SK-N-SH (cell line): ENCODE data around the gene SPON2.

Experiments used
- CTCF ChIP-seq: fragments of 200-600 bp; sonication (generic); IDR thresholded peaks from 2 replicates; pipeline ENCODE4 v1.6.1; 2017; ENCODE audit warnings: antibody characterized with exemption, mild to moderate bottlenecking, moderate library complexity
- EP300 ChIP-seq, 2 experiments: IDR thresholded peaks; 2 replicates each; pipeline versions ENCODE4 v1.4.0 to v1.6.1; 2012; ENCODE audit warnings: borderline replicate concordance in 1 of 2, low read depth in 1 of 2, low read length in 1 of 2
- EZH2phosphoT487 ChIP-seq: fragments of 200-600 bp; sonication (generic); IDR thresholded peaks from 2 replicates; pipeline ENCODE4 v1.6.1; 2017; ENCODE audit warnings: low read depth, mixed run types, mild to moderate bottlenecking, antibody characterized with exemption, moderate library complexity, borderline replicate concordance
- FOXM1 ChIP-seq: IDR thresholded peaks from 2 replicates; pipeline ENCODE4 v1.4.0; 2012; ENCODE audit warnings: low read depth, mild to moderate bottlenecking
- GABPA ChIP-seq: IDR thresholded peaks from 2 replicates; pipeline ENCODE4 v1.4.0; 2012; ENCODE audit warnings: low read depth, mild to moderate bottlenecking
- MAX ChIP-seq: IDR thresholded peaks from 2 replicates; pipeline ENCODE4 v1.4.0; 2012; ENCODE audit warnings: low read depth
- PBX3 ChIP-seq: IDR thresholded peaks from 2 replicates; pipeline ENCODE4; 2012
- POLR2AphosphoS5 ChIP-seq: IDR thresholded peaks from 2 replicates; pipeline ENCODE4 v1.6.1; 2012; ENCODE audit warnings: low read depth, low read length
- RAD21 ChIP-seq: IDR thresholded peaks from 2 replicates; pipeline ENCODE4 v1.6.1; 2012; ENCODE audit warnings: mild to moderate bottlenecking, low read length
- REST ChIP-seq: IDR thresholded peaks from 2 replicates; pipeline ENCODE4 v1.6.1; 2012; ENCODE audit warnings: mild to moderate bottlenecking, low read depth, low read length, moderate library complexity
- TAF1 ChIP-seq: IDR thresholded peaks from 2 replicates; pipeline ENCODE4 v1.6.1; 2012; ENCODE audit warnings: low read depth, mild to moderate bottlenecking, low read length, moderate library complexity, borderline replicate concordance
- TCF12 ChIP-seq: IDR thresholded peaks from 2 replicates; pipeline ENCODE4 v1.4.0; 2012
- TEAD4 ChIP-seq: IDR thresholded peaks from 2 replicates; pipeline ENCODE4 v1.4.0; 2012; ENCODE audit warnings: mild to moderate bottlenecking, borderline replicate concordance; ENCODE audit not compliant: insufficient read depth
- ZBTB33 ChIP-seq: IDR thresholded peaks from 2 replicates; pipeline ENCODE4 v1.4.0; 2012; ENCODE audit warnings: low read depth, borderline replicate concordance

GRCh38 chr4:1199556-1200331 lies 27.4 kb upstream of the SPON2 start:
- TF ChIP-seq CTCF (no peak), RAD21 (no peak), POLR2AphosphoS5 (no peak), TEAD4 (no peak), EP300 (IDR thresholded peaks at IDR 0.05; ENCODE audit: borderline replicate concordance in 1 of 2, low read depth in 1 of 2, low read length in 1 of 2) (no peak), ZBTB33 (no peak), EZH2phosphoT487 (no peak), MAX (no peak), REST (no peak), TCF12 (no peak), PBX3 (no peak), TAF1 (no peak), FOXM1 (no peak), GABPA (no peak)
